ENCODE measurements around the gene PARD3.

Gene PARD3

DNA sequence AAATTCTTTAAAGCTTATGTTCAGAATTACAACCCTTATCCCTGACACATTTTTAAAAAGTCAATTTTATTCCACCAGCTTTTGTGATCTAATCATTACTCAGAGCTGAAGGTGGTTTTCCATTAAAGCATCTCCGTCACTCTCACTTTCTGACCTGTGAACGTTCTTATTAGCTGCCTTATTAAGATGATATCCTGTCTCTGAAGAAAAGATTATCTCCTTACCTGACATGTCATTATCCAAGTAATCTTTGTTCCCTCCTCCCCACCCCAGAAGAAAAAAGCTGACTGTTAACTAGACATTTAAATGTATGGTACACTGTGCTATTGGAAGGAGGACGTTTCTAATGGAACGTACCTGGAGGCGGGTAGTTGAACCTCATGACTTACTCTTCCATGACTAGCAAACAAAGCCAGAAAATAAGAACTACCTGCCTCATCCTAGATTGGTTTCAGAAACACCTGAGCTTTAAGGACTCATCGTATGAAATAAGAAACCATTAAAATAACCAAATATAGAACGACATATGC, 708.7 kb downstream of the PARD3 start:
- no peaks in the 10 kb centered on the region for H3K36me3 ChIP-seq (ENCODE audit: low read length)
- no peaks in the 10 kb centered on the region for H3K9me2 ChIP-seq (replicated peaks; ENCODE audit: insufficient read depth, low read length)
- no peak overlapping the region for H2AFZ ChIP-seq (ENCODE audit: low read depth, low read length, severe bottlenecking)
- no peaks in the 10 kb centered on the region for H4K20me1 ChIP-seq (ENCODE audit: low read depth, low read length)
- no peaks in the 10 kb centered on the region for H3F3A ChIP-seq (ENCODE audit: insufficient read depth)
- no peaks in the 10 kb centered on the region for H3K9me3 ChIP-seq (ENCODE audit: insufficient read depth, low read length)
- no peak overlapping the region for H3K27ac ChIP-seq (ENCODE audit: low read depth, low read length)
- no peak overlapping the region for H3K4me3 ChIP-seq (ENCODE audit: insufficient read depth, low read length, poor library complexity, severe bottlenecking)
- H3K4me2 ChIP-seq (ENCODE audit: low read depth, low read length, poor library complexity, severe bottlenecking): no peak overlapping the region
- TF ChIP-seq EZH2phosphoT487 (conservative IDR thresholded peaks at IDR 0.05; ENCODE audit: low read length): no peak
- TF ChIP-seq, protein P1, sequence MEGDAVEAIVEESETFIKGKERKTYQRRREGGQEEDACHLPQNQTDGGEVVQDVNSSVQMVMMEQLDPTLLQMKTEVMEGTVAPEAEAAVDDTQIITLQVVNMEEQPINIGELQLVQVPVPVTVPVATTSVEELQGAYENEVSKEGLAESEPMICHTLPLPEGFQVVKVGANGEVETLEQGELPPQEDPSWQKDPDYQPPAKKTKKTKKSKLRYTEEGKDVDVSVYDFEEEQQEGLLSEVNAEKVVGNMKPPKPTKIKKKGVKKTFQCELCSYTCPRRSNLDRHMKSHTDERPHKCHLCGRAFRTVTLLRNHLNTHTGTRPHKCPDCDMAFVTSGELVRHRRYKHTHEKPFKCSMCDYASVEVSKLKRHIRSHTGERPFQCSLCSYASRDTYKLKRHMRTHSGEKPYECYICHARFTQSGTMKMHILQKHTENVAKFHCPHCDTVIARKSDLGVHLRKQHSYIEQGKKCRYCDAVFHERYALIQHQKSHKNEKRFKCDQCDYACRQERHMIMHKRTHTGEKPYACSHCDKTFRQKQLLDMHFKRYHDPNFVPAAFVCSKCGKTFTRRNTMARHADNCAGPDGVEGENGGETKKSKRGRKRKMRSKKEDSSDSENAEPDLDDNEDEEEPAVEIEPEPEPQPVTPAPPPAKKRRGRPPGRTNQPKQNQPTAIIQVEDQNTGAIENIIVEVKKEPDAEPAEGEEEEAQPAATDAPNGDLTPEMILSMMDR (IDR thresholded peaks at IDR 0.05; ENCODE audit: insufficient read depth, low read length, poor library complexity, severe bottlenecking): no peak
- H3K79me2 ChIP-seq (ENCODE audit: insufficient read depth, low read length): no peaks in the 10 kb centered on the region
- H3K9ac ChIP-seq (ENCODE audit: low read length): no peak overlapping the region
- H3K27me3 ChIP-seq (ENCODE audit: low read length): no peaks in the 10 kb centered on the region

DNA sequence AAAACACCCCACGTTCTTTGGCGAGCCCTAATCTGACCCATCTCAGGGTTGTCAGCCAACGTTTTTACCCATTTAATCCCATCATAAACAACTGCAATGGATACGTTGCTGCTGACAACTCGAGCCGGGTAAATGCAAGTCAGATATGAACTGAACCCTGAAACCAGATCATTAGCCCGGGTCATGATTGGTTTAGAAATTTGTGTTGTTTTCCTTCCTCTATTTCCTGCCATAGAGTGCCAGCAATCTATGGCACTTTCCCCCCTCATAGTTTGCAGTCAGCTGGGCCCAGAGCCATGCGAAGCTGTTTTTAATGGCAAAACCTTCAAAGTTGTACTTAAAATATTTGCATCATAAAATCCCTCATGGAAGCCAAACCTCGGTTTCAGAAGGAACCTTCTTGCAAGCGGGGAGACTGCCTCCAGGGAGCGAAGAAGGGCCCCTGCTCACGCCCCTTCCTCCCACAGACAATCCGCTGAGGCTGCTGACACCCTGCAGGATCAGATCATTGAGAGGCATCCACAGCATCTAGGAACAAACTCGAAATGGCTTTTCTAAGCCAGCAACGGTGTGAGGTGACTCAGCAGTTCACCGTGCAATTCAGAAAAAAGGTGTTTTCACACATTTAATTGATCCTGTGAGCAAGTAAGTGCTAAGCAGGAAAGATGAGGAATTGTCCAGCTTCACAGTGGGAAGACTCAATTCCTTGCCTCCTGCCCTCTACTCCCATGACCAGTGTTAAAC, 710.1 kb downstream of the PARD3 start:
- Histone ChIP-seq H3K9ac (ENCODE audit: low read length) (no peak overlapping the region), H3K36me3 (ENCODE audit: low read length) (no peaks in the 10 kb centered on the region), H3K27me3 (ENCODE audit: low read length) (no peaks in the 10 kb centered on the region), H3K4me3 (ENCODE audit: insufficient read depth, low read length, poor library complexity, severe bottlenecking) (no peak overlapping the region), H3K27ac (ENCODE audit: low read depth, low read length) (no peak overlapping the region), H4K20me1 (ENCODE audit: low read depth, low read length) (no peaks in the 10 kb centered on the region), H3K9me2 (replicated peaks; ENCODE audit: insufficient read depth, low read length) (no peaks in the 10 kb centered on the region), H3K4me2 (ENCODE audit: low read depth, low read length, poor library complexity, severe bottlenecking) (no peak overlapping the region), H3K79me2 (ENCODE audit: insufficient read depth, low read length) (no peaks in the 10 kb centered on the region), H3K9me3 (ENCODE audit: insufficient read depth, low read length) (no peaks in the 10 kb centered on the region), H3F3A (ENCODE audit: insufficient read depth) (no peaks in the 10 kb centered on the region), H2AFZ (ENCODE audit: low read depth, low read length, severe bottlenecking) (no peak overlapping the region)
- no peak for TF ChIP-seq EZH2phosphoT487 (conservative IDR thresholded peaks at IDR 0.05; ENCODE audit: low read length)
- TF ChIP-seq, protein P1 (IDR thresholded peaks at IDR 0.05; ENCODE audit: insufficient read depth, low read length, poor library complexity, severe bottlenecking): no peak

DNA sequence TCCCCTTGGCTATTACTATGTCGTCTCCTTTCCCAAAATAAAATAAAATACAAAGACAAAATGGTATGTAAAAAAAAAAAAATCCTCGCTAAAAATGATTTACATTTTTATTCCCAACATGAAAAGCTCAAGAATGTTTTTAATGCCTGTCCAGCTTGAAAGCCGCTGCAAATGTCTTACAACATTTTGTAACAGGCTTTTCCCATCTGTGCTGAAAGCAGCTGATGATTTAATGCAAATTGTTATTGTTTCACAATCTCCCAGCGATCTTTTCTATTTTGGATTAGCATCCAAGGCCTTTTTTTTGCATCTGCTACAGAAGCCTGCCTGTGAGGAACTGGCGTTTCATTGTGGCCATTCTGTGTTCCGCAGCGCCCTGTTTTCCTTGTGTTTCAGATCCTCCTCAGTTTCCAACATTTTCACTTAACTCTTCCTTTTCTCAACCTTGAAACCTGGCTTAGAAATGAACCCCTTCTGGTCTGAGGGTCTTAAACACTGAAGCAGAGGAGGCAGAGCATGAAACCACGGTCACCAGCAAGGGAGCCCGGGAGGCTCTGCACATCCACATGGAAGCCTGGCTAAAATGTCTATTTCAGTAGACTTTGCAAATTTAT, 712.1 kb downstream of the PARD3 start:
- Histone ChIP-seq H3K27me3 (ENCODE audit: low read length) (no peaks in the 10 kb centered on the region), H3K9me2 (replicated peaks; ENCODE audit: insufficient read depth, low read length) (no peaks in the 10 kb centered on the region), H3K4me2 (ENCODE audit: low read depth, low read length, poor library complexity, severe bottlenecking) (no peak overlapping the region), H4K20me1 (ENCODE audit: low read depth, low read length) (no peaks in the 10 kb centered on the region), H3K4me3 (ENCODE audit: insufficient read depth, low read length, poor library complexity, severe bottlenecking) (no peak overlapping the region), H3K9me3 (ENCODE audit: insufficient read depth, low read length) (no peaks in the 10 kb centered on the region), H3K79me2 (ENCODE audit: insufficient read depth, low read length) (no peaks in the 10 kb centered on the region), H3K9ac (ENCODE audit: low read length) (no peak overlapping the region), H3K36me3 (ENCODE audit: low read length) (no peaks in the 10 kb centered on the region), H3K27ac (ENCODE audit: low read depth, low read length) (no peak overlapping the region), H2AFZ (ENCODE audit: low read depth, low read length, severe bottlenecking) (no peak overlapping the region), H3F3A (ENCODE audit: insufficient read depth) (no peaks in the 10 kb centered on the region)
- no peak for TF ChIP-seq EZH2phosphoT487 (conservative IDR thresholded peaks at IDR 0.05; ENCODE audit: low read length)
- TF ChIP-seq, protein P1 (IDR thresholded peaks at IDR 0.05; ENCODE audit: insufficient read depth, low read length, poor library complexity, severe bottlenecking): no peak
